Panc1 (cell line): Measurements from ENCODE around the gene HTR4. TPM values are rescaled to one million over a fixed set of nuclear protein-coding genes. Genes with fewer than 3 reads are reported as not detected.

ENCODE experiments used
- ATAC-seq: fragments of 200-7000 bp; cut with Tn5 transposase; 2 replicates; pipeline ENCODE4 v1.9.1; 2020; ENCODE audit warnings: mild to moderate bottlenecking, moderate library complexity
- BruUV-seq: library from RNA; stranded (reverse); fragments of 400-500 nt; replicated peaks from 2 replicates; lab custom pipeline; 2021; lab: Mats Ljungman, UMichigan
- CTCF ChIA-PET: fragments of 300-600 bp; sonication (Branson Sonifier 250); formaldehyde crosslinking; loops from one replicate; lab custom pipeline; 2022; ENCODE audit warnings: antibody characterized with exemption; lab: Charles Lee
- POLR2A ChIA-PET: fragments of 300-600 bp; sonication (Branson Sonifier 250); formaldehyde crosslinking; loops from one replicate; lab custom pipeline; 2022; ENCODE audit warnings: antibody characterized with exemption; lab: Charles Lee
- DNase-seq: peaks from one replicate; pipeline ENCODE4 v3.0.0-alpha.2; 2010; ENCODE audit warnings: low read depth, low spot score
- H3K27ac ChIP-seq: 2 replicates; pipeline ENCODE4 v1.5.1; 2011; ENCODE audit warnings: mild to moderate bottlenecking, low read length, inconsistent platforms
- H3K27me3 ChIP-seq: fragments of 200-500 bp; sonication (Bioruptor generic); 2 replicates; pipeline ENCODE4 v1.6.0; 2014; ENCODE audit warnings: low read length, inconsistent platforms; ENCODE audit not compliant: control insufficient read depth, insufficient read depth
- H3K36me3 ChIP-seq: fragments of 200-500 bp; sonication (Bioruptor generic); 2 replicates; pipeline ENCODE4 v1.5.1; 2014; ENCODE audit warnings: inconsistent platforms, mild to moderate bottlenecking, low read length, moderate library complexity; ENCODE audit not compliant: control insufficient read depth, insufficient read depth
- H3K4me1 ChIP-seq: 2 replicates; pipeline ENCODE4 v1.5.1; 2011; ENCODE audit warnings: inconsistent platforms, mild to moderate bottlenecking, low read length, moderate library complexity; ENCODE audit not compliant: control insufficient read depth, insufficient read depth
- H3K4me3 ChIP-seq, 2 experiments: 2 replicates each; pipeline ENCODE4 v1.5.1; 2011 to 2012; ENCODE audit warnings: low read depth in 2 of 2, low read length in 2 of 2, mild to moderate bottlenecking in 2 of 2, inconsistent platforms in 1 of 2, moderate library complexity in 1 of 2
- H3K9me3 ChIP-seq: fragments of 200-500 bp; sonication (Bioruptor generic); 2 replicates; pipeline ENCODE4 v1.5.1; 2014; ENCODE audit warnings: low read depth, mild to moderate bottlenecking, inconsistent platforms, low read length, moderate library complexity; ENCODE audit not compliant: control insufficient read depth, insufficient read depth
- CTCF ChIP-seq: fragments of 450-650 bp; IDR thresholded peaks from 2 replicates; pipeline ENCODE4 v1.5.1; 2017; ENCODE audit warnings: mild to moderate bottlenecking
- POLR2AphosphoS5 ChIP-seq: IDR thresholded peaks from 2 replicates; pipeline ENCODE4 v1.6.1; 2012; ENCODE audit warnings: mild to moderate bottlenecking, low read depth, low read length, moderate library complexity
- SIN3A ChIP-seq: IDR thresholded peaks from 2 replicates; pipeline ENCODE4 v1.6.1; 2012; ENCODE audit warnings: low read depth, mild to moderate bottlenecking, low read length, moderate library complexity, borderline replicate concordance; ENCODE audit not compliant: insufficient read depth
- TCF7L2 ChIP-seq: IDR thresholded peaks from 2 replicates; pipeline ENCODE4 v1.6.1; 2011; ENCODE audit warnings: mild to moderate bottlenecking, low read depth, low read length, inconsistent platforms
- in situ Hi-C: cut with HindIII; loops from 2 replicates; pipeline ENCODE4 v1.10.0; 2016; ENCODE audit warnings: low sequenced_read_pairs, low pct_unique_long_range_greater_than_20kb
- intact Hi-C: fragments of 100-400 bp; cut with micrococcal nuclease; formaldehyde crosslinking; loops from one replicate; pipeline ENCODE4 v1.10.0; 2022; ENCODE audit not compliant: unreplicated experiment
- total RNA-seq: library from RNA; stranded (reverse); gene quantifications from one replicate; pipeline ENCODE4 v1.2.1, GENCODE V29; 2021; ENCODE audit not compliant: unreplicated experiment
- TF ChIP-seq, protein P1 (sequence below), 2 experiments: IDR thresholded peaks; 2 replicates each; pipeline ENCODE4 v1.6.1; 2011 to 2012; ENCODE audit warnings: low read depth in 2 of 2, control low read depth in 1 of 2, low read length in 1 of 2, mild to moderate bottlenecking in 1 of 2, moderate library complexity in 1 of 2; ENCODE audit not compliant: insufficient read depth in 1 of 2

Gene HTR4
- total RNA-seq, 1 experiment from 2014 or later, result not detected

DNA sequence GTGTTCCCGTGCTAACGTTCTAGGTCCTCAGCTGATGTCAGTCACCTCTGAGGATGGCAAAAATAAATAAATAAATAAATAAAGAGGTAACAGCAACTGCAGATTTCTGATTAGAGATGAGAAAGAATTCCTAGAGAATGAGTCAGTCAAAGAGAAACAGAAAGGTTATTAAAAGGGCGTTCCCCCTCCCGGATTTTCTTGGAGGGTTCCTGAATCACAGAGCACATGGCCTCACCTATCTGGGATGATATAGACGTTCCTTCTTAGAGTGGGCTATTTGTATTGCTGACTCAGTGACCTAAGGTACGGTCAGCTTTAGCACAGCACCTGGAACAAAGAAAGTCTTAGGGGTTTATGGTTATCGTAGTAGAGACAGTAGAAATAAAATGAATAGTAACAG, 30.6 kb downstream of the HTR4 start:
- no peaks in the 10 kb centered on the region for H3K27me3 ChIP-seq
- BruUV-seq, result no TSS peak
- H3K9me3 ChIP-seq, result no peaks in the 10 kb centered on the region
- intact Hi-C loops, result no loop called here
- H3K27ac ChIP-seq, result no peak overlapping the region
- TF ChIP-seq TCF7L2 (no peak), POLR2AphosphoS5 (no peak), SIN3A (no peak), CTCF (no peak)
- TF ChIP-seq, protein P1, sequence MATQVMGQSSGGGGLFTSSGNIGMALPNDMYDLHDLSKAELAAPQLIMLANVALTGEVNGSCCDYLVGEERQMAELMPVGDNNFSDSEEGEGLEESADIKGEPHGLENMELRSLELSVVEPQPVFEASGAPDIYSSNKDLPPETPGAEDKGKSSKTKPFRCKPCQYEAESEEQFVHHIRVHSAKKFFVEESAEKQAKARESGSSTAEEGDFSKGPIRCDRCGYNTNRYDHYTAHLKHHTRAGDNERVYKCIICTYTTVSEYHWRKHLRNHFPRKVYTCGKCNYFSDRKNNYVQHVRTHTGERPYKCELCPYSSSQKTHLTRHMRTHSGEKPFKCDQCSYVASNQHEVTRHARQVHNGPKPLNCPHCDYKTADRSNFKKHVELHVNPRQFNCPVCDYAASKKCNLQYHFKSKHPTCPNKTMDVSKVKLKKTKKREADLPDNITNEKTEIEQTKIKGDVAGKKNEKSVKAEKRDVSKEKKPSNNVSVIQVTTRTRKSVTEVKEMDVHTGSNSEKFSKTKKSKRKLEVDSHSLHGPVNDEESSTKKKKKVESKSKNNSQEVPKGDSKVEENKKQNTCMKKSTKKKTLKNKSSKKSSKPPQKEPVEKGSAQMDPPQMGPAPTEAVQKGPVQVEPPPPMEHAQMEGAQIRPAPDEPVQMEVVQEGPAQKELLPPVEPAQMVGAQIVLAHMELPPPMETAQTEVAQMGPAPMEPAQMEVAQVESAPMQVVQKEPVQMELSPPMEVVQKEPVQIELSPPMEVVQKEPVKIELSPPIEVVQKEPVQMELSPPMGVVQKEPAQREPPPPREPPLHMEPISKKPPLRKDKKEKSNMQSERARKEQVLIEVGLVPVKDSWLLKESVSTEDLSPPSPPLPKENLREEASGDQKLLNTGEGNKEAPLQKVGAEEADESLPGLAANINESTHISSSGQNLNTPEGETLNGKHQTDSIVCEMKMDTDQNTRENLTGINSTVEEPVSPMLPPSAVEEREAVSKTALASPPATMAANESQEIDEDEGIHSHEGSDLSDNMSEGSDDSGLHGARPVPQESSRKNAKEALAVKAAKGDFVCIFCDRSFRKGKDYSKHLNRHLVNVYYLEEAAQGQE (IDR thresholded peaks at IDR 0.05; ENCODE audit: insufficient read depth in 1 of 2, low read depth in 2 of 2, low read length in 1 of 2), result no peak
- ATAC-seq (no peak), DNase-seq (no peak)
- no peaks in the 10 kb centered on the region for H3K36me3 ChIP-seq
- no peak overlapping the region for H3K4me3 ChIP-seq
- no peaks in the 10 kb centered on the region for H3K4me1 ChIP-seq
- CTCF ChIA-PET, result no interaction called here
- POLR2A ChIA-PET, result no interaction called here
- in situ Hi-C loops, result no loop called here

DNA sequence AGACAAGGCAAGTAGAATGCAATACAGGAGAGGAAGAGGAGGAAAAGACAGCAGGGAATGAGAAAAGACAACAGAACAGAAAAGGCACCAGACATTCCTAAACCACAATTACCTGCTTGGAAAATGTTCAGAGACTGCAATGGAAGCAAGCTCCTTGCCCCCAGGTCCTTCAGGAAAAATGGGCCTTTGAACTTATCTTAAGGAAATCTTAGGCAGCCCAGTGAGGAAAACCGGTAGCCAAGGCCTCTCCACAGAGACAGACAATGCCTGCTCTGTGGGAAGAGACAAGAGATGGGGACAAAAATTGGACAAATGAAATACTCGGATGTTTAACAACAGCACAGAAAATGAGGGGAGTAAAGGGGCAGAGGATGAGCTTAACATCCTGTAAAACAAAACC, 31.2 kb downstream of the HTR4 start:
- Histone ChIP-seq H3K9me3 (no peaks in the 10 kb centered on the region), H3K36me3 (no peaks in the 10 kb centered on the region), H3K27ac (no peak overlapping the region), H3K4me1 (no peaks in the 10 kb centered on the region), H3K27me3 (no peaks in the 10 kb centered on the region), H3K4me3 (no peak overlapping the region)
- CTCF ChIA-PET, result no interaction called here
- POLR2A ChIA-PET, result no interaction called here
- in situ Hi-C loops (no loop called here), intact Hi-C loops (no loop called here)
- DNase-seq, result no peak
- no TSS peak for BruUV-seq
- ATAC-seq, result no peak
- TF ChIP-seq TCF7L2 (no peak), SIN3A (no peak), CTCF (no peak), POLR2AphosphoS5 (no peak)
- TF ChIP-seq, protein P1 (IDR thresholded peaks at IDR 0.05; ENCODE audit: insufficient read depth in 1 of 2, low read depth in 2 of 2, low read length in 1 of 2), result no peak
